HK-2 (cell line): Measurements from ENCODE around the gene NME1.
"Not testable (repeated sequence)": the region's sequence is repeated elsewhere in the genome, so short reads cannot be mapped to it uniquely, and the experiment has no call there.

ENCODE experiments used
- DNase-seq: peaks from one replicate; pipeline ENCODE4 v3.0.0-alpha.2; 2018; ENCODE audit not compliant: unreplicated experiment

Gene NME1

DNA sequence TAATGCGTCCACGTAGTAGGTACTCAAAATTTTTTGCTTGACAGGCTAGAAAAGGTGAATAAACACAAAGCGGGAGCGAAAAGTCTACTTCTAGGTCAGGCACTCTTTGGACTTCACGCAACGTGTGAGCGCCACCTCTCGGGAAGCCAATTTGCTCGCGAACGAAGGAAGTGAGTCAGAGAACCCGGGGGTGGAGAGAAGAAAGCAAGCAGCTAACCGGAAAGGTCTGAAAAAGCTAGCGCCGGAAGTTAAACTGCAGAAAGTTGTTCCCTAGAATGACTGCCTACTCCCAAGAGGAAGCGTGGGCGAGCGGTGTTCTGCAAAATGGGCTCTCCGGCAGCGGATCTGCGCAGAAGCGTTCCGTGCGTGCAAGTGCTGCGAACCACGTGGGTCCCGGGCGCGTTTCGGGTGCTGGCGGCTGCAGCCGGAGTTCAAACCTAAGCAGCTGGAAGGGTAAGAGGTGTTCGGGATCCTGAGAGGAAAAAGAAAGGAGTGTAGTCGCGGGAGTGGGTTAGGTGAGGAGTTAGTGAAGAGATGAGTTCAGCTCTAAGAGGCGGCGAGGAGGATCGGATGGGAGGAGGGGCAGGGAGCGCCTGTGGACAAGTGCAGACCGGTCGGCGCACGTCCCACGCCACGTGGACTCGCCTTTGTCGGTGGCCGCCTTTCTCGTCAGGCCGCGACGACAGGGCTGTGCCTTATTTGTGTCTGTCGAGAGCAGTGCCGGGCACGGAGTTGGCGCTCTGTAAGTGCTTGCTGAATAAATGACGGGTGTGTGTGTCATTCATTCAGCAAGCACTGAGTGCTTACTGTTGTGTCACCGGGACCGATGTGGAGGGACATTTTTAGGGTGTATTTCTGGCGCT is at the start of gene NME1:
Gene NME1 (plus strand): TSS at position 350 of the 863 bp plus-strand sequence. CDS start 2,096 bp downstream, outside the sequence.
- peak; percentile 98 for DNase-seq

DNA sequence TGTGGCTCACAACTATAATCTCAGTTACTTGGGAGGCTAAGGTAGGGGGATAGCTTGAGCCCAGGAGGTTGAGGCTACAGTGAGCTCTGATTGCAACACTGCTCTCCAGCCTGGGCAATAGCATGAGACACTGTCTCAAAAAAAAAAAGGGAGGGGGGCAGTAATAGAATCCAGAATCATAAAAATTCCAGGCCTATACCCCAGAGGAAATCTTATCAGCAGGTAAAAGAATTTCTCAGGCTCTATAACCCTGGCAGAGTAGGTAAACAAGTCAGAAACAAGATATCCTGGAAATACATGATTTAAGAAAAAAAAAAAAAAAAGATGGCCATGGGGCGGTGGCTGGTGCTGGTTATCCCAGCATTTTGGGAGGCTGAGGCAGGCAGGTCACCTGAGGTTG is 45.6 kb upstream of the NME1 start:
- DNase-seq = no peak

DNA sequence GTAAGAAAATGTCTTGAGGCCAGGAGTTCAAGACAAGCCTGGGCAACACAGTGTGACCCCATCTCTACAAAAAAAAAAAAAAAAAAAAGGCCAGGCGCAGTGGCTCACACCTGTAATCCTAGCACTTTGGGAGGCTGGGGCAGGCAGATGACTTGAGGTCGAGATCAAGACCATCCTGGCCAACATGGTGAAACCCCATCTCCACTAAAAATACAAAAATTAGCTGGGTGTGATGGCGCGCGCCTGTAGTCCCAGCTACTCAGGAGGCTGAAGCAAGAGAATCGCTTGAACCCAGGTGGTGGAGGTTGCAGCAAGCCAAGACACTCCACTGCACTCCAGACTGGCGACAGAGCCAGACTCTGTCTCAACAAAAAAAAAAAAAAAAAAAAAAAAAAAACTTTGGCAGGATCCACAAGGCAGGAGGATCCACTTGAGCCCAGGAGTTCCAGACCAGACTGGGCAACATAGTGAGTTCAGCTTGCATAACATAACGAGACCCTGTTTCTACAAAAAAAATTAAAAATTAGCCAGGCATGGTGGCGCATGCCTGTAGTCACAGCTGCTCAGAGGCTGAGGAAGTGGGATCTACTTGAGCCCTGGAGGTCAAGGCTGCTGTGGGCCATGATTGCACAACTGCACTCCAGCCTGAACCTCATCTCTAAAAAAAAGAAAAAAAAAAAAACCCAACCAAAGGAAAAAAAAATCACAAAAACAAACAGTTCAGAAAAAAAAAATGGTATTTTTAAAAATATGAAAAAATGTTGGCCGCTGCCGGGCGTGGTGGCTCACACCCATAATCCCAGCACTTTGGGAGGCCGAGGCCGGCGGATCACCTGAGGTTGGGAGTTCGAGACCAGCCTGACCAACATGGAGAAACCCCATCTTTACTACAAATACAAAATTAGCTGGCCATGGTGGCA is 40.8 kb upstream of the NME1 start:
- DNase-seq = peak; percentile 63

DNA sequence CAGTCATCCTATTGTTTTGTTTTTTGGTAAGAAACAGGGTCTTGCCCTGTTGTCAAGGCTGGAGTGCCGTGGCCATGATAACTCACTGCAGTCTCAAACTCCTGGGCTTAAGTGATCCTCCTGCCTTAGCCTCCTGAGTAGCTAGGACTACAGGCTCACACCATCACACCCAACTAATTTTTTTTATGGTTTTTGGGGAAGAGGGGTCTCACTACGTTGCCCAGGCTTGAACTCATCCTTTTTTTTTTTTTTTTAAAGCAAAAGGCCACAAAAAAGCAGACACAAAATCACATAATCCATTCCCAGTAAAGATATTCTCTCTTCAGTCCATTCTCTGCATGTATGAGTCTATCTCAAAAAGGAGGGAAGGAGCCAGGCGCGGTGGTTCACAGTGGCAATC is 38.2 kb upstream of the NME1 start:
- no peak for DNase-seq

DNA sequence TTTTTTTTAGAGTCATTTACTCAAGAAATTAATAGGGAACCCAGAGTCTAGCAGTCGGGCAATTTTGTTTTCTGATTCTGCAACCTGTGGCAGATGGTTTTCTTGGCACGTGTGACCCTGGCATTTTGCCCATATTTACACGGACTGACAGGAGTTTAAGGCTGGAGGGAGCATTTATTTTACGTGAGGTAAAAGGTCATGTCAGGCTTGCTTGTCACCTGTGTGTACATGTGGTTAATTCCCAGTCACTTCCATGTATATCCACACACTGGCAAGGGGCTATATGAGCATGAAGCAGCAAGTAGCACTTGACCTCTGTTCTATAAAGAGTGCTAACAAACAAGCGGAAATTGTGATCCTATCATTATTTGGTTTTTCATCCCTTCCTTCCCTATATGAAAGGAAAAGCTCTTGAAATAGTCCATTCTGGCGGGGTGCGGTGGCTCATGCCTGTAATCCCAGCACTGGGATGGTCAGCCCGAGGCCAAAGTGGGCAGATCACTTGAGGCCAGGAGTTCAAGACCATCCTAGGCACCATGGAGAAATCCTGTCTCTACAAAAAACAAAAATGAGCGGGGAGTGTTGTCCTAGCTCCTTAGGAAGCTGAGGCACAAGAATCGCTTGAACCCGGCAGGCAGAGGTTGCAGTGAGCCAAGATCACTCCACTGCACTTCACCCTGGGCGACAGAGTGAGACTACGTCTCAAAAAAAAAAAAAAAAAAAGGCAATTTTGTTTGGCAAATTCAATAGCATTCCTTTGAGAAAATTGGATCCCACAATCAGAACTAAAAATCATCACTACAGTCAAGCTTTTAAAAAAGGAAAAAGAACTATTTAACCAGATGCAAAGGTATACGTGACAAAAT is 34.8 kb upstream of the NME1 start:
- DNase-seq = no peak

DNA sequence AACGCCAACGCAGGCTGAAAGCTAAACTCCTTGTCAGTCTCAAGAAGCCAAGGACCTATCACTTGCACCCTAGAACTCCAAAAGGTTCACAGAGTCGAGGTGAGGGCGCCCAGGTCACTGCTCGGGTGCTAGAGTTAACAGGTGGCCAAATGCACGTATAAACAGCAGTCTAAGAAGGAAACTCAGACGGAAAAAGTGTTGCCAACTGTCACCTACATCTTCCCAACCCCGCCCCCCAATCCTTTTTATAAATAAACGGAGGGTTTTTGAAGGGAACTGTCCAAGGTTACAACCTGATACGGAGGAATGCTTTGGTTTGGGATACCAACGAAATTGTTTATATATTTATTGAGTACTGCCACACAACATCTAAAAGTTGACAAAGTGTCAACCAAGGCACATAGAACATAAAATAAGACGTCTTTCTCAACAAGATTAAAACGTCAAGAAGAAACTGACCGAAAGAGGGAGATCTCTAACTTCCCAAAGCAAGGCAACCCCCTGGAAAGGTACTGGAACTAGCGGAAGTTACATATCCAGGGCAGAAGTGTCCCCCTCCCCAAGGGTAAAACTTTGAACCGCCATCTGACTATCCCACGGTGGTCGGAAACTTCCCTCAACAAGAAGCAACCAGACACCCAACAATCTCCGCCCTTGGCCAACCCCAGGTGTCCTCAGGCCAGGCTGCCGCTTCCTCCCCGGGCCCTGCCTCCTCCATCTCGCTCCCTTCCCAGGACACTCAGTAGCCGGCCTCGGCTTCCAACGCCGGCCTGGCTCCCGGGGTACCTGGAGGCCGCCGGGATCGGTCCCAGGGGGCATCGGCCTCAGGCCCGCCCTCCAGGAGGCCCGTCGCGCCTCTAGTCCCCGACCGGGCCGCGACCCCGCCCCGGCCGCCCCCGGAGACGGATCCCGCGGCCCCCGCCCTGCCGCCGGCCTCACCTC is 33.7 kb upstream of the NME1 start:
- peak; percentile 45 for DNase-seq

DNA sequence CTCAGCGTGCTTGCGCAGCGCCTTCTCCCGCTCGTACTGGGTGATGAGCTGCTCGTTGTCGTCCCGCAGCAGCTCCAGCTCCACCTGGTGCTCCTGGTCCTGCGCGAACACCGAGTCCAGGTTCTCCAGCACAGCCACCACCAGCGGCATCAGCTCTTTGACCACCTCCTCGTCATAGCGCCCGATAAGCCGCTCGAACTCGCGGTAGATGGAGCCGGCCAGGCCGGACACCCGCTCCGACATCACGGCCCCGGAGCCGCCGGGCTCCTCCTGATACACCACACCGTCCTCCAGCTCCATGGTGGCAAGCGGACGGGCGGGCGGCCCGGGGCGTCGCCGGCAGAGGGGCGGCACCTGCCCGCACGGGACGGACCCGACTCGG is 33.0 kb upstream of the NME1 start:
- no peak for DNase-seq

DNA sequence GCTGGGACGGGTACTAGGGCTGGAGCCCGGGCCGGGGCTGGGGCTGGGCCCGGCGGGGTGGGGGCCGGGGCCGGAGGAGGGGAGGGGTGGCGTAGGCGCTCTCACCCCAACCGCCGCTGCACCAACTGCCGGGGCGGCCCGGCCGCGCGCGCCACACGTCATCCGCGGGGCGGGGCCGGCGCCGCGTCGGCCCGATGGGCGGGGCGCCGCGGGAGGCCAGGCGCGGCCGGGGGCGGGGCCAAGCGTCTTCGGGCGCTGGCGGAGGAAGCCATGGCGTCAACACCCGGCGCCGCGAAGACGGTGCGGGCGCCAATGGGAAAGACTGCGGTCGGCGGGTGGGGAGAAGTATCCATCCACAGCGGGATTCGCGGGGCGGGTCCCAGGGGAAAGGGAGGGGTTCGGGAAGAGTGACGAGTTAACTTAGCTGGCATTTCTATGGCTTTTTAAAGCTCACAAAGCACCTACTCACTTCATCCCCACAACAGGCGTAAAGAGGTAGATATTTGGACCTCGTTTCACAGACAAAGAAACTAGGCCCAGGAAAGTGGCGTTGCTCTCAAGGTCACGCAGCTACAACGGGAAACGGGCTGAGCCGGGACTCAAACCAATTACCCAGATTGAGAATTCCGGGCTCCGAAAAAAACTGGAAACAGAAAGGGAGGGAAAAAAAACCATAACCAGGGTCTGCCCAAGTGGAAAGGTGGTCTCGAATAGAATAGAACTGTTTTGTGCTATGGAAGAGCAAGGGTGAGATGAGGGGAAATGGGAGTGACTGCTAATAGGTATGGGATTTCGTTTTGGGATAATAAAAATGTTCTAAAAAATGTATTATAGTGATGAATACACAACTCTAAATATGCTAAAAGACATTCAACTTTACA is 32.4 kb upstream of the NME1 start, which contains the start of gene SPAG9:
Gene SPAG9 (minus strand): TSS at position 130 of the 881 bp plus-strand sequence. CDS start 212 bp downstream, outside the sequence.
- DNase-seq = peak; percentile 97

DNA sequence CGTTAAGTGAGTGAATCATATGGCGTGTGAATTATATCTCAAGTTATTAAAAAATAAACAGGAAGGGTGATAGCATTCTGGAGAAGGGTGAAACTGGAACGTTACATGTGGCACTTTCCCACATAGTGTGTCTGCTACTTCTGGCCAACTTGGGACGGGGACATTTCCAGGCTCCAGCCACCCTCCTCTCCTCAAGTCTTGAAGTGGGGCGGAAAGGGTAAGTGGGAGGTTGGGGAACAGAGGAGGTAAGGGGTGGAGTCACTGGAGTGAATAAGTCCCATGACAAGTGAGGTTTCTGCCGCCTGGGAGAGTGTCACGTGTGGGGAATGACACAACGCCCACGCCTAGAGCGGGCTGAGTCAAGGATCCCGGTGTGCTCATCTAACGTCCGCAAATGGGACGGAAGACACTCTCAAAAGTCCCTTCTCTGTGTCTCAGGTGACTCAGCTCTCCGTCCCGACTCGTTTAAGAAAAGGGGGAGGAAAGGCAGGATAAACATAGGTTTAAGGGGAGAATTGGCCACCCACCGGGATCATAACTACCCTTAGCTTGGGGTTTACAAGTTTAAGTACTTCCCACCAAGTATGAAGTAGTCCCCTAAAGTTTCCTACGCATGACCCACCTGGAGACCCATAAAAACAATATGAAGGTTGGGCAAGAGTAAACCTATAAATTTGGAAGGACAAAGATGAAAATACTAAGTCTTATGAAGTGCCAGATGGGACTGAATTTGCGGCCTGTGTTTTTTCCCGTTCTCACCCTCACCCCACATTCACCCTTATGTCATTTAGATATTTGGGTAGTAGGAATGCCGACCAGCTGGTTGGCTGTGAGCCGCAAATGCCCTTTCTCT is 31.5 kb upstream of the NME1 start:
- DNase-seq = peak; percentile 95

DNA sequence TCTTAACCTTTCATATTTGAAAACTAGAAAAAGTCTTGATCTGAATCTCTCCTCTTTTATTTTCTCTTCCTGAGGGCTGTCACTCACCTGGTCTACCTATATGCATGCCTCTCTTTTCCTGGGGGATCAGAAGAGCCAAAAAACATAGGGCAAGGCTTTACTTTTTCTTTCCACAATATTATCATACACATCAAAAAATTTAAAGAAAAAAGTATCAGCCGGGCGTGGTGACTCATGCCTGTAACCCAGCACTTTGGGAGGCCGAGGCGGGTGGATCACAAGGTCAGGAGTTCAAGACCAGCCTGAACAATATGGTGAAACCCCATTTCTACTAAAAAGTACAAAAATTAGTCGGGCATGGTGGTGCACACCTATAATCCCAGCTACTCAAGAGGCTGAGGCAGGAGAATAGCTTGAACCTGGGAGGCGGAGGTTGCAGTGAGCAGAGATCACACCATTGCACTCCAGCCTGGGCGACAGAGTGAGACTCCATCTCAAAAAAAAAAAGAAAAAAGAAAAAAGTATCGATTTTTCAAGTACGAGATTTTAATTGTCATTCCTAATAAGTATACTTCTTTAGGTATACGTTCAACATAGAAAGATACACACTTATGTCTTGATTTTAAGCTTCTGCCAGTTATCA is 30.8 kb upstream of the NME1 start:
- not testable (repeated sequence) for DNase-seq

DNA sequence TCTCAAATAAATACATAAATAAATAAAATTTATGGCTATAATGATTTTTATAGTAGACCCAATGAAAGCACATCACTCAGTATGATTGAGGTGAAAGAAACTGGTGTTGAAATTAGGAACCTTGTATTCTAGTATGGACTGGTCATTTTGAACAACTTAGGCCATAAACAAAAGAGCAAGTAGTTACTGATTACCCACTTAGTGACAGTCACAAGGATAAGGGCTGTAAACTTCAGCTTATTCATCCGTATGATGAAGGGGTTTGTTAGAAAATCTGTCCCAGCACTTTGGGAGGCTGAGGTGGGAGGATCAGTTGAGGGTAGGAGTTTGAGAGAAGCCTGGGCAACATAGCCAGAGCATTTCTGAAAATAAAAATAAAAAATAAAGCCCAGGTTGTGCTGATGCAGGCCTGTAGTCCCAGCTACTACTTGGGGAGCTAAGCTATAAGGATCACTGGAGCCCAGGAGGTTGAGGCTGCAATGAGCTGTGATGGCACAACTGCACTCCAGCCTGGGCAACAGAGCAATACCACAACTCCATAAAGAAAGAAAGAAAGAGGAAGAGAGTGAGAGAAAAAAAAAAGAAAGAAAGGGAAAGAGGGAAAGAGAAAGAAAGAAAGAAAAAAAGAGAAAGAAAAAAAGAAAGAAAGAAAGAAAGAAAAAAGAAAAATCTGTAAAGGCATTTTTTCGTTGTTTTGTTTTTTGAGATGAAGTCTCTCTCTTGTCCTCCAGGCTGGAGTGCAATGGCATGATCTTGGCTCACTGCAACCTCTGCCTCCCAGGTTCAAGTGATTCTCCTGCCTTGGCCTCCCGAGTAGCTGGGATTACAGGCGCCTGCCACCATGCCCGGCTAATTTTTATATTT is 28.5 kb upstream of the NME1 start:
- DNase-seq = no peak

DNA sequence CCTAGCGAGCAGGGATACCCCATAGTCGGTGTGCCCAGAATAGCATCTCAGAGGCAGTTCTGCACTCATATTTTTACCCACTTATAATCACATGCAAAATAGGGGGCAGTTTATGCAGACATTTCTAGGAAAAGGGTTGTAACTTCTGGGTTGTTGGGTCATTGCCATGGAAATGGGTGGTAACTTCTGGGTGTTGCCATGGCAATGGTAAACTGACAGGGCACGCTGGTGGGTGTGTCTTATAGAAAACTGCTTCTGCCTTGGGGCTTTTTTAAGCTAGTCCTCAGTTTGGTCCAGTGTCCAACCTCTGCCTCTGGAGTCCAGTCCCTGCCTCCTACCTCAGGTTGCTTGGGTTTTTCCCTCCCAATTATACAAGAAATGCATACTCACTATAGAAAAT is 25.3 kb upstream of the NME1 start:
- DNase-seq = no peak

DNA sequence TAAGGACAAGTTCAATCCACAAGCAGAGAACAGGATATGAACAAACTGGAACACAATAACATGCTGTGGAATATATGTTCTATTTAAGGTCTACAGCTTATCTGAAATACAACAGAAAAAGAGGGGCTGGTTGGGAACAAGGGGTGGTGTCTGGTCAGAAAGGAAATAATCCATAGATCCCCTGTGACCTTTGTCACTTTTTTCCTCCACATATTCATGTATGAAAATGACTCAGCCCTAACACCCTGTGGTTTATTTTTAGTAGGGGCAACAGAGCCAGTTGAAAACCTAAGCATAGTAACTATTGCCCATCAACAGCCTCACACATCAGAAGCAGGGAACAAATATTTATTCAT is 20.4 kb upstream of the NME1 start:
- DNase-seq = no peak

DNA sequence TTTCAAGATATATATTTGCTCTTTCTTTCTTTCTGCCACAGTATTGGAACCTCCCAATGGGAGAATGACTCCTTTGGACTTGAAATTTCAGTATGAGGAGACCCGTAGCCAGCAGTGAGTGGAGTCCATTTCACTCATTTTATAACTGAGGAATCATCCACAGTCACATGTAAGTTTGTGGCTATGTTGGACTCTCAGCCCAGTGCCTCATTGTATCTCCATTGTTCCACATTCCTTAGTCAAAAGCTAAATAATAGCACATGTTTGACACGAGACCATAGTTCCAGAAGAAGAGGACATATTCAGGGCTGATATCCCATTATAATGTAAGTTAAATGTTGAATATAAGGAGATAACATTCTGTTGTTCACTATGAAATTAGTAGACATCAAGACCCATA is 20.0 kb upstream of the NME1 start:
- no peak for DNase-seq

DNA sequence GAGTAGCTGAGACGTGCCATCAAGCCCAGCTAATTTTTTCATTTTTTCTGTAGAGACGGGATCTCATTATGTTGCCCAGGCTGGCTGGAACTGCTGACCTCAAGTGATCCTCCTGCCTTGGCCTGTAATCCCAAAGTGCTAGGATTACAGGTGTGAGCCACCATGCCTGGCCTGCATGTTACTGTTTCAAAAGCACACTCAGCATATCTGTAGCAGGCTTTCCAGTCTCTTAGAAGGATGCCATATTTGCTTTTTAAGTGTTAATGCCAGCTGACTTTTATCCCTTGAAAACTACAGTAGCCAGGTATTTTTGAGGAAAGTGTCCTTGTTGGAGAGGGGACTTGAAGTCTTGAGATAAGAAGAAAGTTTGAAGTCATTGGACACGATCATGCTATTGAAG is 17.4 kb upstream of the NME1 start:
- no peak for DNase-seq

DNA sequence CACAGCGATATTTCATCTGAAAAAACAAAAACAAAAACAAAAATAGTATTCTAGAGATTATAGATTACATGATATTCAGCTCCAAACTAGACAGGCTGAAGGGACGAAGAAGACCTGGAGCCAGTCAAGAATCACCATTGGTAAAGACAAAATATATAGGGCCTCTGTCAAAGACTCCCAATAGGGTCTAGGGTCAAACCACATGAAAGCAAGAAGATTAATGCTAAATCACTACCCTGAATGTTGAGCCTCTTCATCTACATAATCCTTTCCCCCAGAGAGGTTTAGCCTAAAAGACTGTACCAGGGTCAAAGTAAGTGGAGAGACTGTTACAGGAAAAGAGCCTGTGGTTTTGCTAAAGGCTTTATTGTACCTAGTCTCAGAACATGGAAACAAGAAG is 10.8 kb upstream of the NME1 start:
- no peak for DNase-seq
